A549 (cell line): ENCODE data around the gene CYP8B1. TPM values are rescaled to one million over a fixed set of nuclear protein-coding genes. Genes with fewer than 3 reads are reported as not detected.

Experiments used
- ATAC-seq, 2 experiments: fragments of 200-7000 bp in 1 of 2; fragments of >200 bp in 1 of 2; cut with Nextera tagmentation in 1 of 2; cut with Tn5 transposase in 1 of 2; 3 replicates each; pipeline versions ENCODE4 v1.8.0 to v1.9.1; 2018 to 2020; ENCODE audit warnings: mild to moderate bottlenecking in 1 of 2, moderate library complexity in 1 of 2
- CTCF ChIA-PET: fragments of 300-600 bp; sonication (Branson Sonifier 250); formaldehyde crosslinking; extraction: SDS; loops from one replicate; lab custom pipeline; 2021; ENCODE audit warnings: antibody characterized with exemption, inconsistent platforms; lab: Yijun Ruan, JAX
- POLR2A ChIA-PET: fragments of 350-600 bp; formaldehyde crosslinking; extraction: SDS; loops from one replicate; lab custom pipeline; 2021; ENCODE audit warnings: antibody characterized with exemption, inconsistent platforms; lab: Yijun Ruan, JAX
- DNase-seq, 2 experiments: peaks; one replicate each; pipeline versions ENCODE4 v3.0.0 to v3.0.0-alpha.2; 2011 to 2016; ENCODE audit warnings: low read depth in 1 of 2, low spot score in 1 of 2
- FAIRE-seq: peaks from 2 replicates; lab custom pipeline; 2011; peaks lifted over from hg19 to GRCh38; lab: Jason Lieb, UNC
- H3K27ac ChIP-seq, 2 experiments: fragments of >200 bp; sonication (Bioruptor Twin); formaldehyde crosslinking; 3 replicates each; pipeline ENCODE4 v1.5.1; 2016 to 2017
- H3K4me1 ChIP-seq: fragments of >200 bp; sonication (Bioruptor Twin); formaldehyde crosslinking; 3 replicates; pipeline ENCODE4 v1.6.1; 2016
- H3K4me2 ChIP-seq: fragments of >200 bp; sonication (Bioruptor Twin); formaldehyde crosslinking; 3 replicates; pipeline ENCODE4 v1.6.1; 2016
- H3K4me3 ChIP-seq: fragments of >200 bp; sonication (Bioruptor Twin); formaldehyde crosslinking; 3 replicates; pipeline ENCODE4 v1.5.1; 2016
- H3K9me3 ChIP-seq: fragments of >200 bp; sonication (Bioruptor Twin); formaldehyde crosslinking; 3 replicates; pipeline ENCODE4 v1.6.1; 2016
- CBX2 ChIP-seq: fragments of 200-600 bp; sonication (generic); IDR thresholded peaks from 2 replicates; pipeline ENCODE4 v1.6.1; 2016; ENCODE audit warnings: low read depth, mild to moderate bottlenecking, borderline replicate concordance
- CBX8 ChIP-seq: fragments of 200-600 bp; sonication (generic); IDR thresholded peaks from 2 replicates; pipeline ENCODE4 v1.6.1; 2016
- CEBPB ChIP-seq, 2 experiments: fragments of >200 bp in 1 of 2; sonication (Bioruptor Twin) in 1 of 2; formaldehyde crosslinking in 1 of 2; IDR thresholded peaks; 2 replicates each; pipeline ENCODE4 v1.6.1; 2012 to 2016
- CHD4 ChIP-seq: fragments of 200-600 bp; sonication (generic); IDR thresholded peaks from 2 replicates; pipeline ENCODE4 v1.6.1; 2016; ENCODE audit warnings: antibody characterized with exemption, mild to moderate bottlenecking, borderline replicate concordance
- FOSB ChIP-seq: fragments of 250-450 bp; sonication (Bioruptor Pico); IDR thresholded peaks from 2 replicates; pipeline ENCODE4 v1.5.0; 2020; ENCODE audit warnings: mild to moderate bottlenecking, moderate library complexity
- FOSL2 ChIP-seq, 2 experiments: fragments of 450-650 bp in 1 of 2; fragments of >200 bp in 1 of 2; sonication (Bioruptor Twin) in 1 of 2; formaldehyde crosslinking; IDR thresholded peaks; 2 replicates each; pipeline versions ENCODE4 v1.5.0 to v1.6.1; 2016 to 2020; ENCODE audit warnings: mild to moderate bottlenecking in 1 of 2, moderate library complexity in 1 of 2
- FOXS1 ChIP-seq: fragments of 250-450 bp; sonication (Bioruptor Pico); IDR thresholded peaks from 2 replicates; pipeline ENCODE4 v1.5.0; 2020; ENCODE audit warnings: mild to moderate bottlenecking, moderate library complexity
- HEYL ChIP-seq: fragments of 250-450 bp; sonication (Bioruptor Pico); IDR thresholded peaks from 2 replicates; pipeline ENCODE4 v1.8.0; 2021; ENCODE audit warnings: mild to moderate bottlenecking, moderate library complexity
- HOXA7 ChIP-seq: fragments of 250-450 bp; sonication (Bioruptor Pico); IDR thresholded peaks from 2 replicates; pipeline ENCODE4 v1.5.0; 2020; ENCODE audit warnings: mild to moderate bottlenecking, moderate library complexity
- JUNB ChIP-seq: fragments of >200 bp; sonication (Bioruptor Twin); formaldehyde crosslinking; IDR thresholded peaks from 2 replicates; pipeline ENCODE4 v1.6.1; 2016
- NFE2L2 ChIP-seq: fragments of 150-350 bp; conservative IDR thresholded peaks from 2 replicates; pipeline ENCODE4 v1.6.1; 2014; ENCODE audit warnings: low read length
- PHF8 ChIP-seq: fragments of 200-600 bp; sonication (generic); IDR thresholded peaks from 2 replicates; pipeline ENCODE4 v1.6.1; 2016; ENCODE audit warnings: low read depth, mild to moderate bottlenecking, antibody characterized with exemption, moderate library complexity, borderline replicate concordance
- RAD21 ChIP-seq, 2 experiments: fragments of >200 bp in 1 of 2; sonication (Bioruptor Twin) in 1 of 2; formaldehyde crosslinking in 1 of 2; IDR thresholded peaks in 1 of 2; conservative IDR thresholded peaks in 1 of 2; 2 replicates in 1 of 2; 3 replicates in 1 of 2; pipeline ENCODE4 v1.6.1; 2012 to 2018; ENCODE audit warnings: inconsistent platforms in 1 of 2
- RCOR1 ChIP-seq: fragments of 150-350 bp; IDR thresholded peaks from 2 replicates; pipeline ENCODE4 v1.6.1; 2014; ENCODE audit warnings: antibody characterized with exemption, low read length, low read depth
- RFX5 ChIP-seq: fragments of 450-650 bp; IDR thresholded peaks from 2 replicates; pipeline ENCODE4 v1.7.1; 2014; ENCODE audit warnings: antibody characterized with exemption, mild to moderate bottlenecking, moderate library complexity
- TFCP2L1 ChIP-seq: fragments of 250-450 bp; sonication (Bioruptor Pico); IDR thresholded peaks from 2 replicates; pipeline ENCODE4 v1.5.0; 2021; ENCODE audit warnings: mild to moderate bottlenecking
- ZC3H11A ChIP-seq: fragments of 450-650 bp; IDR thresholded peaks from 2 replicates; pipeline ENCODE4 v1.6.1; 2014; ENCODE audit warnings: antibody characterized with exemption, mild to moderate bottlenecking
- ZFP36 ChIP-seq: fragments of 450-650 bp; IDR thresholded peaks from 2 replicates; pipeline ENCODE4 v1.6.1; 2014; ENCODE audit warnings: borderline replicate concordance; ENCODE audit not compliant: partially characterized antibody
- WGBS: methylation state at CpG from one replicate; pipeline ENCODE4 v1.1.6; 2017; ENCODE audit errors: missing lambda C conversion rate; 5-methylcytosine and 5-hydroxymethylcytosine counted together
- polyA plus RNA-seq, 4 experiments: library from polyadenylated mRNA; depleted of rRNA in 3 of 4; stranded (reverse); fragments of >200 nt; fragmentation: RNase III in 1 of 4; extraction: RNeasy Plus Mini Kit Qiagen cat#74134 plus additional on column Dnase treatment in 1 of 4; gene quantifications; 2 replicates in 3 of 4; 3 replicates in 1 of 4; pipeline ENCODE4 v1.2.3, GENCODE V29; 2011 to 2017
- TF ChIP-seq, protein P1 (sequence below): fragments of 250-450 bp; sonication (Bioruptor Pico); IDR thresholded peaks from 2 replicates; pipeline ENCODE4 v1.5.0; 2021; ENCODE audit warnings: mild to moderate bottlenecking, moderate library complexity, borderline replicate concordance
- TF ChIP-seq, protein P2 (sequence below): fragments of 200-600 bp; sonication (generic); IDR thresholded peaks from 2 replicates; pipeline ENCODE4 v1.6.1; 2016; ENCODE audit warnings: antibody characterized with exemption, mild to moderate bottlenecking, moderate library complexity

CYP8B1 gene
- polyA plus RNA-seq, 2 of the 4 experiments (the other 2 are of a cell fraction), result not detected

DNA sequence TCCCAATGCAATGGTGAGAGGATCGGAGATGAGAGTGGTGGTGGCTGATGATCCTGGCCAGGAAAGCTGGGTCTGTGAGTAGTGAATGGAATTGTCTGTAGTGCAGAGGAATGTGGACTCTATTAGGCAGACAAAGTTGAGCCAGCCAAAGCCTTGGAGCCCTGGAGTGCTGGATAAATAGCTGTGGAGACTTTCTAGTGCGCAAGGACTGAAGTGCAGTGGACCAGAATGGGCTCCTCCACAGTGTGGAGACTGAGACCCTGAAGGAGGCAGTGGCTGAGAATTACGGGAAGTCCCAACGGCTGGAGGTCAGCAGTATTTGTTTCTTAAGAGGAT lies 31.1 kb upstream of the CYP8B1 start:
- H3K4me3 ChIP-seq, result no peak overlapping the region
- WGBS, result 31% methylated on average over 4 of the region's 4 CpGs
- ATAC-seq, result no peak
- H3K4me1 ChIP-seq, result no peaks in the 10 kb centered on the region
- no peak for DNase-seq
- no peak for FAIRE-seq
- ChIA-PET CTCF (interaction anchor here (1.0 kb wide), 1 partner anchor 10 kb away, joined by 3 read pairs; no protein-coding TSS in a partner anchor), POLR2A (no interaction called here)
- TF ChIP-seq PHF8, result no peak
- TF ChIP-seq CBX8, result no peak
- no peak for TF ChIP-seq RFX5
- TF ChIP-seq FOXS1, result no peak
- H3K27ac ChIP-seq, result no peak overlapping the region
- H3K4me2 ChIP-seq, result no peak overlapping the region
- H3K9me3 ChIP-seq, result no peaks in the 10 kb centered on the region

DNA sequence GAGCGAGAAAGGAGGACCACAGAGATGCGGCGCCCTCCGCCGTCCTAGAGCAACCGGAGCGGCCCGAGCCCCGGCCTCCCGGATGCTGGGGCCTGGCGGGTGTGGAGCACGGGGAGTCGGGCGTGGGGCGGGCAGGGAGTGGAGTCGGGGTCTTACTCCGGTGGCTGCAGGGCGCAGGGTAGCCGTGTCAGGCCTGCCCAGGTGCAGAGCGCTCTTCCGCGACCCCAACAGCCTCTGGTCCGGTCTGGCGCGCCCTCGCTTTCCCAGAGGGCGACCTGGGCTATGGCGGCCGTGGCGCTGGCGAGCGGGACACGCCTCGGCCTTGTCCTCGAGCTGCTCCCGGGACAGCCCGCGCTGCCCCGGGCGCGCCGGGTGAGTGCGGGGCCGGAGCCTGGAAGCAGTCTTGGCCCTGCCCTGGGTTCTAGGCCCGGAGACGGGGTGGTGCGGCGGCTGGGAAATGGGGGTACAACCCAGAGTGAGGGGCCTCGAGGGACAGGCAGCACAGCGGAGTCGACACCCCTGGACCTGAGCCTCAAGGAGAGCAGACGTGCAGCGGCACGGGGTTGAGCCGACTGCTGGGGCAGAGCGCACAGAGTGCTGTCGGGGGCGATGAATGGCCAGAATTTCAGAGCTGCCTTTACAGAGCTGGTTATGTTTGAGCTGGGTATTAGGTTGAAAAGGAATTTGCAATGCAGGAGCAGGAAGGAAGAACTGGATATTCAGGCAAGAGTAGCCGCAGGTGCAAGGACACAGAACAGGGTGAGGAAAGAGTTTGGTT lies 30.6 kb upstream of the CYP8B1 start, which contains the start of gene ZNF662:
TSS of gene ZNF662 (plus strand) at position 73 of the 778 bp plus-strand sequence. CDS start 1,973 bp downstream, outside the sequence.
- no peak within 1 kb of the TSS for H3K4me3 ChIP-seq
- no peak within 1 kb of the TSS for H3K27ac ChIP-seq
- ATAC-seq (no peak), DNase-seq (no peak)
- H3K4me2 ChIP-seq, result no peak within 1 kb of the TSS
- H3K9me3 ChIP-seq, result no peaks in the 10 kb centered on the region
- CTCF ChIA-PET, result interaction anchor here (1.0 kb wide), 1 partner anchor 11 kb away, joined by 3 read pairs; no protein-coding TSS in a partner anchor
- TF ChIP-seq, protein P1, sequence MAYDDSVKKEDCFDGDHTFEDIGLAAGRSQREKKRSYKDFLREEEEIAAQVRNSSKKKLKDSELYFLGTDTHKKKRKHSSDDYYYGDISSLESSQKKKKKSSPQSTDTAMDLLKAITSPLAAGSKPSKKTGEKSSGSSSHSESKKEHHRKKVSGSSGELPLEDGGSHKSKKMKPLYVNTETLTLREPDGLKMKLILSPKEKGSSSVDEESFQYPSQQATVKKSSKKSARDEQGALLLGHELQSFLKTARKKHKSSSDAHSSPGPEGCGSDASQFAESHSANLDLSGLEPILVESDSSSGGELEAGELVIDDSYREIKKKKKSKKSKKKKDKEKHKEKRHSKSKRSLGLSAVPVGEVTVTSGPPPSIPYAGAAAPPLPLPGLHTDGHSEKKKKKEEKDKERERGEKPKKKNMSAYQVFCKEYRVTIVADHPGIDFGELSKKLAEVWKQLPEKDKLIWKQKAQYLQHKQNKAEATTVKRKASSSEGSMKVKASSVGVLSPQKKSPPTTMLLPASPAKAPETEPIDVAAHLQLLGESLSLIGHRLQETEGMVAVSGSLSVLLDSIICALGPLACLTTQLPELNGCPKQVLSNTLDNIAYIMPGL (CRISPR knock-in tag), result no peak
- no peak for TF ChIP-seq CHD4
- TF ChIP-seq HEYL (CRISPR knock-in tag), result no peak
- no peak for TF ChIP-seq HOXA7 (CRISPR knock-in tag)
- no peak for TF ChIP-seq RAD21 (conservative IDR thresholded peaks at IDR 0.05 in 1 of 2, IDR thresholded peaks at IDR 0.05 in 1 of 2)
- TF ChIP-seq CBX8, result no peak
- TF ChIP-seq FOXS1, result no peak
- TF ChIP-seq FOSL2 (IDR thresholded peaks at IDR 0.05), result no peak
- no peak for TF ChIP-seq FOSL2 (CRISPR knock-in tag; IDR thresholded peaks at IDR 0.05)
- no peak for TF ChIP-seq FOSB (CRISPR knock-in tag)
- no peak for TF ChIP-seq CEBPB (IDR thresholded peaks at IDR 0.05)
- TF ChIP-seq, protein P2, sequence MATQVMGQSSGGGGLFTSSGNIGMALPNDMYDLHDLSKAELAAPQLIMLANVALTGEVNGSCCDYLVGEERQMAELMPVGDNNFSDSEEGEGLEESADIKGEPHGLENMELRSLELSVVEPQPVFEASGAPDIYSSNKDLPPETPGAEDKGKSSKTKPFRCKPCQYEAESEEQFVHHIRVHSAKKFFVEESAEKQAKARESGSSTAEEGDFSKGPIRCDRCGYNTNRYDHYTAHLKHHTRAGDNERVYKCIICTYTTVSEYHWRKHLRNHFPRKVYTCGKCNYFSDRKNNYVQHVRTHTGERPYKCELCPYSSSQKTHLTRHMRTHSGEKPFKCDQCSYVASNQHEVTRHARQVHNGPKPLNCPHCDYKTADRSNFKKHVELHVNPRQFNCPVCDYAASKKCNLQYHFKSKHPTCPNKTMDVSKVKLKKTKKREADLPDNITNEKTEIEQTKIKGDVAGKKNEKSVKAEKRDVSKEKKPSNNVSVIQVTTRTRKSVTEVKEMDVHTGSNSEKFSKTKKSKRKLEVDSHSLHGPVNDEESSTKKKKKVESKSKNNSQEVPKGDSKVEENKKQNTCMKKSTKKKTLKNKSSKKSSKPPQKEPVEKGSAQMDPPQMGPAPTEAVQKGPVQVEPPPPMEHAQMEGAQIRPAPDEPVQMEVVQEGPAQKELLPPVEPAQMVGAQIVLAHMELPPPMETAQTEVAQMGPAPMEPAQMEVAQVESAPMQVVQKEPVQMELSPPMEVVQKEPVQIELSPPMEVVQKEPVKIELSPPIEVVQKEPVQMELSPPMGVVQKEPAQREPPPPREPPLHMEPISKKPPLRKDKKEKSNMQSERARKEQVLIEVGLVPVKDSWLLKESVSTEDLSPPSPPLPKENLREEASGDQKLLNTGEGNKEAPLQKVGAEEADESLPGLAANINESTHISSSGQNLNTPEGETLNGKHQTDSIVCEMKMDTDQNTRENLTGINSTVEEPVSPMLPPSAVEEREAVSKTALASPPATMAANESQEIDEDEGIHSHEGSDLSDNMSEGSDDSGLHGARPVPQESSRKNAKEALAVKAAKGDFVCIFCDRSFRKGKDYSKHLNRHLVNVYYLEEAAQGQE, result no peak
- no peak for TF ChIP-seq ZFP36
- TF ChIP-seq CBX2, result no peak
- no peak for TF ChIP-seq RCOR1
- TF ChIP-seq JUNB, result no peak
- TF ChIP-seq TFCP2L1 (CRISPR knock-in tag), result no peak
- no peak for TF ChIP-seq ZC3H11A
- TF ChIP-seq NFE2L2, result no peak
- TF ChIP-seq, all 56 proteins: peak for 0
- WGBS, result 80% methylated on average over 11 of the region's 59 CpGs
- POLR2A ChIA-PET, result no interaction called here
- no peaks in the 10 kb centered on the region for H3K4me1 ChIP-seq
- FAIRE-seq, result no peak
